GM23338 (cell line): ENCODE data around the gene TNS3. TPM values are rescaled to one million over a fixed set of nuclear protein-coding genes. Genes with fewer than 3 reads are reported as not detected.

Experiments
- ATAC-seq: fragments of 200-7000 bp; cut with Tn5 transposase; 3 replicates; pipeline ENCODE4 v1.9.1; 2020
- DNase-seq: peaks from one replicate; pipeline ENCODE4 v3.0.0-alpha.2; 2015; ENCODE audit warnings: low spot score
- H2AFZ ChIP-seq: fragments of 200-600 bp; sonication (generic); 2 replicates; pipeline ENCODE4 v1.8.0; 2016; ENCODE audit warnings: antibody characterized with exemption, mild to moderate bottlenecking, moderate library complexity
- H3F3A ChIP-seq: fragments of 200-600 bp; sonication (generic); replicated peaks from 2 replicates; pipeline ENCODE4 v1.8.0; 2017; ENCODE audit warnings: antibody characterized with exemption, mixed run types, low read depth
- H3K27ac ChIP-seq: fragments of 200-600 bp; sonication (generic); 2 replicates; pipeline ENCODE4 v1.6.1; 2016; ENCODE audit warnings: low read depth
- H3K27me3 ChIP-seq: fragments of 200-600 bp; sonication (generic); 2 replicates; pipeline ENCODE4 v1.8.0; 2016; ENCODE audit warnings: mild to moderate bottlenecking, mixed run types, moderate library complexity; ENCODE audit not compliant: insufficient read depth
- H3K36me3 ChIP-seq: fragments of 200-600 bp; sonication (generic); 2 replicates; pipeline ENCODE4 v1.8.0; 2016; ENCODE audit warnings: mild to moderate bottlenecking; ENCODE audit not compliant: insufficient read depth
- H3K4me1 ChIP-seq: fragments of 200-600 bp; sonication (generic); 2 replicates; pipeline ENCODE4 v1.8.0; 2016; ENCODE audit warnings: mild to moderate bottlenecking, moderate library complexity; ENCODE audit not compliant: insufficient read depth
- H3K4me2 ChIP-seq: fragments of 200-600 bp; sonication (generic); 2 replicates; pipeline ENCODE4 v1.7.1; 2017; ENCODE audit warnings: mixed run types
- H3K4me3 ChIP-seq: fragments of 200-600 bp; sonication (generic); 2 replicates; pipeline ENCODE4 v1.6.1; 2016; ENCODE audit warnings: mixed run types
- H3K79me2 ChIP-seq: fragments of 200-600 bp; sonication (generic); replicated peaks from 2 replicates; pipeline ENCODE4 v1.8.0; 2017; ENCODE audit warnings: mild to moderate bottlenecking; ENCODE audit not compliant: insufficient read depth
- H3K9me2 ChIP-seq: fragments of 200-600 bp; sonication (generic); 2 replicates; pipeline ENCODE4 v1.8.0; 2017; ENCODE audit not compliant: insufficient read depth
- H4K20me1 ChIP-seq: fragments of 200-600 bp; sonication (generic); replicated peaks from 2 replicates; pipeline ENCODE4 v1.8.0; 2017; ENCODE audit warnings: mild to moderate bottlenecking; ENCODE audit not compliant: insufficient read depth
- H3K27ac Mint-ChIP-seq: 2 replicates; pipeline ENCODE4 v1.8.0; 2020; ENCODE audit warnings: inconsistent platforms, mild to moderate bottlenecking, moderate library complexity, mixed read lengths
- H3K27me3 Mint-ChIP-seq: 3 replicates; pipeline ENCODE4 v1.8.0; 2022; ENCODE audit warnings: low read depth, mild to moderate bottlenecking, moderate library complexity, mixed read lengths, inconsistent platforms; ENCODE audit not compliant: insufficient read depth, poor library complexity
- H3K36me3 Mint-ChIP-seq: 3 replicates; pipeline ENCODE4 v1.8.0; 2021; ENCODE audit warnings: low read depth, mild to moderate bottlenecking, inconsistent platforms, moderate library complexity, mixed read lengths
- H3K4me1 Mint-ChIP-seq: 3 replicates; pipeline ENCODE4 v1.8.0; 2020; ENCODE audit warnings: mild to moderate bottlenecking, inconsistent platforms, mixed read lengths
- H3K4me3 Mint-ChIP-seq: 3 replicates; pipeline ENCODE4 v1.8.0; 2021; ENCODE audit warnings: moderate library complexity, mild to moderate bottlenecking, inconsistent platforms, mixed read lengths
- H3K9me3 Mint-ChIP-seq: 3 replicates; pipeline ENCODE4 v1.8.0; 2020; ENCODE audit warnings: moderate library complexity, mild to moderate bottlenecking, inconsistent platforms, mixed read lengths
- CREB1 ChIP-seq: fragments of 250-450 bp; sonication (Bioruptor Pico); IDR thresholded peaks from 2 replicates; pipeline ENCODE4 v1.5.0; 2020; ENCODE audit warnings: low read depth, mild to moderate bottlenecking, moderate library complexity
- EZH2 ChIP-seq: fragments of 200-600 bp; sonication (generic); IDR thresholded peaks from one replicate; pipeline ENCODE4 v1.8.0; 2017; ENCODE audit warnings: antibody characterized with exemption, mild to moderate bottlenecking, low read depth; ENCODE audit not compliant: unreplicated experiment
- EZH2phosphoT487 ChIP-seq: fragments of 200-600 bp; sonication (generic); IDR thresholded peaks from one replicate; pipeline ENCODE4 v1.8.1; 2018; ENCODE audit warnings: antibody characterized with exemption; ENCODE audit not compliant: unreplicated experiment
- JUNB ChIP-seq: IDR thresholded peaks from one replicate; pipeline ENCODE4 v1.6.1; 2016; ENCODE audit warnings: antibody characterized with exemption; ENCODE audit not compliant: unreplicated experiment
- NANOG ChIP-seq: IDR thresholded peaks from 2 replicates; pipeline ENCODE4 v1.6.1; 2016; ENCODE audit warnings: antibody characterized with exemption, borderline replicate concordance
- POLR2AphosphoS5 ChIP-seq: IDR thresholded peaks from 2 replicates; pipeline ENCODE4 v1.6.1; 2016; ENCODE audit warnings: antibody characterized with exemption, low read depth
- STAT1 ChIP-seq: IDR thresholded peaks from one replicate; pipeline ENCODE4 v1.6.1; 2016; ENCODE audit warnings: antibody characterized with exemption; ENCODE audit not compliant: unreplicated experiment
- ZNF114 ChIP-seq: fragments of 250-450 bp; sonication (Bioruptor Pico); IDR thresholded peaks from 2 replicates; pipeline ENCODE4 v1.5.0; 2020; ENCODE audit warnings: mild to moderate bottlenecking, moderate library complexity
- ZNF331 ChIP-seq: fragments of 250-450 bp; sonication (Bioruptor Pico); IDR thresholded peaks from 2 replicates; pipeline ENCODE4 v1.5.0; 2020; ENCODE audit warnings: low read depth, mild to moderate bottlenecking, moderate library complexity
- polyA plus RNA-seq: library from polyadenylated mRNA; unstranded; fragments of >200 nt; fragmentation: Nextera tagmentation; extraction: Ambion mirVana; gene quantifications from 2 replicates; pipeline ENCODE4 v1.2.1, GENCODE V29; 2016
- total RNA-seq: library from RNA; depleted of rRNA; stranded (reverse); fragments of >200 nt; shearing (Covaris generic); gene quantifications from 2 replicates; pipeline ENCODE4 v1.2.3, GENCODE V29; 2014
- TF ChIP-seq, protein P1 (sequence below): IDR thresholded peaks from one replicate; pipeline ENCODE4 v1.6.1; 2018; ENCODE audit warnings: antibody characterized with exemption; ENCODE audit not compliant: unreplicated experiment
- TF ChIP-seq, protein P2 (sequence below): IDR thresholded peaks from 2 replicates; pipeline ENCODE4 v1.6.1; 2016; ENCODE audit warnings: antibody characterized with exemption

Gene TNS3
- total and polyA plus RNA-seq, 2 experiments from 2014 or later = 6.2 to 28.7 TPM

DNA sequence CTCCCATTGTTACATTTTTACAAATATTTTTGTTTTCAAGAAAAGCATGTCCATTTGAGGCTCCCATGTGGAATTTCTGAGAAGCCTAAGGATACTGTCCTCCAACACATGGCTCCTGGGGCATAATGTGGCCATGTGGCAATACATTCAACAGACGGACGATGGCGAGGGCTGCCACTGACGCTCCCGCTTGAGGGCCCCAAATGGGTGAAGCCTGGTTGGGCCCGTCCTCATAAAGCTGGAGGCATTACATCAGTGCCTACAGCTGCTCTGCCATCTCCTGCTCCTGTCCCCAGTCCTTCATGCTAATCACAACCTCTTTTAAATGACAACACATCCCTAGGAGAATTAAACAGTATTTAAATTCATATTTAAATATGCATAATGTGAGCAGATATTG is 246.8 kb downstream of the TNS3 start:
- peaks cover 3% of the 10 kb centered on the region for H3K27me3 Mint-ChIP-seq
- DNase-seq (no peak), ATAC-seq (no peak)
- H3K36me3 Mint-ChIP-seq = no peaks in the 10 kb centered on the region; the same call in 2 of the 3 replicates
- Histone ChIP-seq H3K27ac (no peak overlapping the region), H3K36me3 (no peaks in the 10 kb centered on the region), H3K4me1 (peaks cover 27% of the 10 kb centered on the region), H3K4me3 (no peak overlapping the region), H2AFZ (no peak overlapping the region), H3K27me3 (no peaks in the 10 kb centered on the region), H3F3A (no peaks in the 10 kb centered on the region), H3K9me2 (no peaks in the 10 kb centered on the region), H4K20me1 (no peaks in the 10 kb centered on the region), H3K4me2 (no peak overlapping the region), H3K79me2 (no peaks in the 10 kb centered on the region)
- H3K4me3 Mint-ChIP-seq = no peak overlapping the region
- TF ChIP-seq CREB1 (CRISPR knock-in tag) = no peak
- peaks cover 50% of the 10 kb centered on the region for H3K4me1 Mint-ChIP-seq
- no peak overlapping the region for H3K27ac Mint-ChIP-seq
- no peaks in the 10 kb centered on the region for H3K9me3 Mint-ChIP-seq

DNA sequence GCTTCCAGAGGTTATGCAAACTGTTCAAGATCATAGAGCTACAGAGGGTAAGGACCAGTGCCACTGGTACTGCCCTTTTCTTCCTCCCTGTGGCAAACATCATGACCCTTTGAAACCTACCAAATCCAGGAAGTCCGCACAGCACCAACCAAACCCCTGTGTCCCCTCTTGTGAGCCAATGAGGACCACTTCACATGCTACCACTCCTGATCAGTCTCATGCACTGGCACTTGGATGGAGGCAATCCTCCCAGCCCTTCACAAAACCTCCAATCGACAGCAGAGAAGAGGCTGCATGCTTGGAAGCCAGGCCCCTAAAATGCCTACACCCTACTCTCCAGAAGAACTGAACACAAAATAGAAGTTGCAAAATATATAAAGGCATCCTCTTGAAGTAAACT is 248.0 kb downstream of the TNS3 start:
- Histone ChIP-seq H3K36me3 (no peaks in the 10 kb centered on the region), H3K27ac (no peak overlapping the region), H3K27me3 (no peaks in the 10 kb centered on the region), H3K4me2 (no peak overlapping the region), H3K4me3 (no peak overlapping the region), H4K20me1 (no peaks in the 10 kb centered on the region), H3K4me1 (peaks cover 29% of the 10 kb centered on the region), H3K9me2 (no peaks in the 10 kb centered on the region), H3K79me2 (no peaks in the 10 kb centered on the region), H3F3A (0 out of 2 replicates have a peak, but pooled peaks cover 1% of the 10 kb centered on the region), H2AFZ (no peak overlapping the region)
- Mint-ChIP-seq H3K4me1 (peaks cover 59% of the 10 kb centered on the region), H3K27me3 (peaks cover 5% of the 10 kb centered on the region), H3K36me3 (no peaks in the 10 kb centered on the region; the same call in 2 of the 3 replicates), H3K27ac (no peak overlapping the region), H3K9me3 (no peaks in the 10 kb centered on the region), H3K4me3 (no peak overlapping the region)
- TF ChIP-seq EZH2 = no peak
- TF ChIP-seq, protein P1, sequence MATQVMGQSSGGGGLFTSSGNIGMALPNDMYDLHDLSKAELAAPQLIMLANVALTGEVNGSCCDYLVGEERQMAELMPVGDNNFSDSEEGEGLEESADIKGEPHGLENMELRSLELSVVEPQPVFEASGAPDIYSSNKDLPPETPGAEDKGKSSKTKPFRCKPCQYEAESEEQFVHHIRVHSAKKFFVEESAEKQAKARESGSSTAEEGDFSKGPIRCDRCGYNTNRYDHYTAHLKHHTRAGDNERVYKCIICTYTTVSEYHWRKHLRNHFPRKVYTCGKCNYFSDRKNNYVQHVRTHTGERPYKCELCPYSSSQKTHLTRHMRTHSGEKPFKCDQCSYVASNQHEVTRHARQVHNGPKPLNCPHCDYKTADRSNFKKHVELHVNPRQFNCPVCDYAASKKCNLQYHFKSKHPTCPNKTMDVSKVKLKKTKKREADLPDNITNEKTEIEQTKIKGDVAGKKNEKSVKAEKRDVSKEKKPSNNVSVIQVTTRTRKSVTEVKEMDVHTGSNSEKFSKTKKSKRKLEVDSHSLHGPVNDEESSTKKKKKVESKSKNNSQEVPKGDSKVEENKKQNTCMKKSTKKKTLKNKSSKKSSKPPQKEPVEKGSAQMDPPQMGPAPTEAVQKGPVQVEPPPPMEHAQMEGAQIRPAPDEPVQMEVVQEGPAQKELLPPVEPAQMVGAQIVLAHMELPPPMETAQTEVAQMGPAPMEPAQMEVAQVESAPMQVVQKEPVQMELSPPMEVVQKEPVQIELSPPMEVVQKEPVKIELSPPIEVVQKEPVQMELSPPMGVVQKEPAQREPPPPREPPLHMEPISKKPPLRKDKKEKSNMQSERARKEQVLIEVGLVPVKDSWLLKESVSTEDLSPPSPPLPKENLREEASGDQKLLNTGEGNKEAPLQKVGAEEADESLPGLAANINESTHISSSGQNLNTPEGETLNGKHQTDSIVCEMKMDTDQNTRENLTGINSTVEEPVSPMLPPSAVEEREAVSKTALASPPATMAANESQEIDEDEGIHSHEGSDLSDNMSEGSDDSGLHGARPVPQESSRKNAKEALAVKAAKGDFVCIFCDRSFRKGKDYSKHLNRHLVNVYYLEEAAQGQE = no peak
- no peak for TF ChIP-seq JUNB
- TF ChIP-seq, protein P2, sequence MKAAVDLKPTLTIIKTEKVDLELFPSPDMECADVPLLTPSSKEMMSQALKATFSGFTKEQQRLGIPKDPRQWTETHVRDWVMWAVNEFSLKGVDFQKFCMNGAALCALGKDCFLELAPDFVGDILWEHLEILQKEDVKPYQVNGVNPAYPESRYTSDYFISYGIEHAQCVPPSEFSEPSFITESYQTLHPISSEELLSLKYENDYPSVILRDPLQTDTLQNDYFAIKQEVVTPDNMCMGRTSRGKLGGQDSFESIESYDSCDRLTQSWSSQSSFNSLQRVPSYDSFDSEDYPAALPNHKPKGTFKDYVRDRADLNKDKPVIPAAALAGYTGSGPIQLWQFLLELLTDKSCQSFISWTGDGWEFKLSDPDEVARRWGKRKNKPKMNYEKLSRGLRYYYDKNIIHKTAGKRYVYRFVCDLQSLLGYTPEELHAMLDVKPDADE = no peak
- ATAC-seq (no peak), DNase-seq (no peak)

DNA sequence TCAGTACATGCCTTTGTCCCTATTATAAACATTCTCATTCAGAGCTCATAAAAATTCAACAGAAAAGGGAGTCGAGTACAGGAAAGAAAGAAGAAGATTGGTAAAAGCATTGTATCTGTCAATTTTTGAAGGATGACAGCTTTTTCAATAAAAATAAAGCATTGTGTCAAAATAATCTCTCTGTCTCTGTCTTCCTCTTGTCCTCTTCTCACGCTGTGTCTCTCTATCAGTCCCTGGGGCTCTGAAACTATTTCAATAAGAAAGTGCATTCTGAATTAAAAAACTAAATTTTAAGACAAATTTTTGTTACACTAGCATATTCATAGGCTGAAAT is 248.4 kb downstream of the TNS3 start:
- 0 out of 2 replicates have a peak, but pooled peaks cover 2% of the 10 kb centered on the region for H3F3A ChIP-seq
- no peaks in the 10 kb centered on the region for H3K27me3 ChIP-seq
- Mint-ChIP-seq H3K27me3 (peaks cover 5% of the 10 kb centered on the region), H3K4me3 (no peak overlapping the region), H3K4me1 (peaks cover 64% of the 10 kb centered on the region), H3K9me3 (no peaks in the 10 kb centered on the region), H3K27ac (no peak overlapping the region), H3K36me3 (no peaks in the 10 kb centered on the region; the same call in 2 of the 3 replicates)
- ATAC-seq = no peak
- H3K27ac ChIP-seq = no peak overlapping the region
- no peaks in the 10 kb centered on the region for H3K9me2 ChIP-seq
- H3K4me3 ChIP-seq = no peak overlapping the region
- no peak overlapping the region for H2AFZ ChIP-seq
- no peaks in the 10 kb centered on the region for H3K36me3 ChIP-seq
- peak overlapping the region; percentile 15; the same call in 1 of the 2 replicates for H3K4me2 ChIP-seq
- H4K20me1 ChIP-seq = no peaks in the 10 kb centered on the region
- no peaks in the 10 kb centered on the region for H3K79me2 ChIP-seq
- H3K4me1 ChIP-seq = peaks cover 33% of the 10 kb centered on the region
- DNase-seq = no peak
- TF ChIP-seq, protein P1 = no peak
- TF ChIP-seq ZNF114 (CRISPR knock-in tag) = no peak
- TF ChIP-seq, protein P2 = no peak
- TF ChIP-seq EZH2 = no peak
- no peak for TF ChIP-seq EZH2phosphoT487
- TF ChIP-seq STAT1 = no peak
- TF ChIP-seq POLR2AphosphoS5 = no peak
- TF ChIP-seq ZNF331 (CRISPR knock-in tag) = no peak
- TF ChIP-seq NANOG = no peak
